Globus pallidus (tissue), 1 donor: Measurements from ENCODE around the gene RAB6B.
A peak's percentile ranks its signal among the peaks of the same experiment; 100 is the strongest.

ENCODE experiments used
- DNase-seq: peaks from one replicate; pipeline ENCODE4 v3.0.0-alpha.2; 2015; ENCODE audit warnings: low spot score

RAB6B gene

GRCh38 chr3:133880886-133881455 is 14.7 kb downstream of the RAB6B start:
- no peak for DNase-seq

GRCh38 chr3:133880287-133880686 is 15.4 kb downstream of the RAB6B start:
- DNase-seq: no peak

GRCh38 chr3:133878518-133878917 is 17.2 kb downstream of the RAB6B start:
- no peak for DNase-seq

DNA sequence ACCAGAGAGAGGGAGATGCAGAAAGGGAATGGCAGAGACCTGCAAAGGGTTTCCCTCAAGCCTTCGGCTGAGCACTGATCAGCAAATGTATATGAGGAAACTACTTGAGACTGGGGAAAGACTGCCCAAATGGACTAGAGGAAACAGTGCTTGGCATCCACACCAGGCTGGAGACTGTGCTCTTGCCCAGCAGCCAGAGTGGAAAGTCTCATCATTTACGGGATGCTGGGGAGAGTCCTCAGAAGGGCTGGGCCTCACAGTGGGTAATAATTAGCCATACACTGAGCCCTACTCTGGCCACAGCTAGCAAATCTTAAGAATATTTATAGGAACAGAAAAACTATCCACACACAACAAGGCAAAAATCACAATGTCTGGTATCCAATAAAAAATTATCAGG is 18.5 kb downstream of the RAB6B start:
- DNase-seq: no peak

DNA sequence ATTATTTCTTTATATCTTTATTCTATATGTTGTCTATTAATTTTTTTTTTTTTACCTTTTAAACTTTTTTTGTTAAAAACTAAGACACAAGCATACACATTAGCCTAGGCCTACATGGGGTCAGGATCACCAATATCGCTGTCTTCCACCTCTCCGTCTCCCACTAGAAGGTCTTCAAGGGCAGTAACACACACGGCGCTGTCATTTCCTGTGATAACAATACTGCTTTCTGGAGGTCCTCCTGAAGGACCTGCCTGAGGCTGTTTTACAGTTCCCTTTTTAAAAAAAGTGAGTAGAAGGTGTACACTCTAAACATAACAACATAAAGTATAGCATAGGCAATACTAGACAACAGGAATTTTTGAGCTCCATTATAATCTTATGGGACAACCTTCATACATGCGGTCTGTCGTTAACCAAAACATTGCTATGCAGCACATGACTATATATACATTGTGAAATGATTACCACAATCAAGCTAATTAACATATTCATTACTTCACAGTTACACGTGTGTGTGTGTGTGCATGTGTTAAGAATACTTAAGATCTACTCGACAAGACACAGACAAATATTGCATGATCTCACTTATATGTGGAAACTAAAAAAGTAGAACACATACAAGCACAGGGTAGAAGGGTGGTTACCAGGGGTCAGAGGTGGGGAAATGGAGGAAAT is 20.8 kb downstream of the RAB6B start:
- no peak for DNase-seq

DNA sequence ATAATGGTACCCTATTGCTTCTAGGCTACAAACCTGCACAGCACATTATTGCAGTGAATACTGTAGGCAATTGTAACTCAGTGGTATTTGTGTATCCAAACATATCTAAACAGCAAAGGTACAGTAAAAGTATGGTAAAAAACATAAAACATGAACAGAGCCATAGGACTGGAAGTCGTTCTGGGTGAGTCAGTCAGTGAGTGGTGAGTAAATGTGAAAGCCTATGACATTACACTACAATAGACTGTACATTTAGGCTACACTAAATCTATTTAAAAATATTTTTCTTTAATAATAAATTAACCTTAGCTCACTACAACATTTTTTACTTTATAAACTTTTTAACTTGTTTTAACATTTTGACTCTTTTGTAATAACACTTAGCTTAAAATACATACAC is 21.3 kb downstream of the RAB6B start:
- no peak for DNase-seq

DNA sequence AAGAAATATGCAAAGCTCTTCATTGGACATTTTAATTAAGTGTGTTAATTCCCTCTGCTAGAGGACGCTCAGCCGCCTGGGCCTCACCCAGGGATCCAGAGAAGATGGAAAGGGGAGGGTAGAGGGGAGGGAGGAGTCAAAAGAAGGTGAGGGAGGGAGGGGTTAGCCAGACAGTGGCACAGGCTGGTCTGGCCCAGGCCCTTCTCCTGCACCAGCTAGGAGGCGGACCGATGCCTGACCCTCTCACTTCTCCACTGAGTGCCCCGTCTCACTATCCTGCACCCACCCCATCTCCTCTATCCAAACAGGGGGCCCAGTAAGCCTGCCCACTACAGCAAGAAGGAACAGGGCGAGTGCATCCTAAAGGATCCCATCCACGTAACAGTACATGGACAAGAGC is 22.9 kb downstream of the RAB6B start:
- DNase-seq: no peak

DNA sequence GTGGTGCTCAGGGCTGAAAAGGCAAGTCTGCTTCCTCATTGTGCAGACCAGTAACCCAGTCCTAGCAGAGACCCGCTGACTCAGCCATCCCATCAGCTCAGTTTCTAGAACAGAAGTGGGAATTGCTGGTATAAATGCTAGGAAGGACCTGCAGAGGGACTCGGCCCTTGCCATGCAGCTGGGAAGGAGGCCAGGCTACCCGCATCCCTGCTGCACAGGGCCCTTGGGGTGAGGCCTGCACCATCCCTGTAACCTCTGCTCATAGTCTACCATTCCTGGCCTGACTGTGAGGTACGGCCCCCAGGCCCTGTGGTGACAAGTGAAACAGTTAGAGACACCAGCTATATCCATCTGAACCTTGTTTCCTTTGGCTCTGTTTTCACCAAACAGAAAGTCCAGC is 23.5 kb downstream of the RAB6B start:
- DNase-seq: no peak

DNA sequence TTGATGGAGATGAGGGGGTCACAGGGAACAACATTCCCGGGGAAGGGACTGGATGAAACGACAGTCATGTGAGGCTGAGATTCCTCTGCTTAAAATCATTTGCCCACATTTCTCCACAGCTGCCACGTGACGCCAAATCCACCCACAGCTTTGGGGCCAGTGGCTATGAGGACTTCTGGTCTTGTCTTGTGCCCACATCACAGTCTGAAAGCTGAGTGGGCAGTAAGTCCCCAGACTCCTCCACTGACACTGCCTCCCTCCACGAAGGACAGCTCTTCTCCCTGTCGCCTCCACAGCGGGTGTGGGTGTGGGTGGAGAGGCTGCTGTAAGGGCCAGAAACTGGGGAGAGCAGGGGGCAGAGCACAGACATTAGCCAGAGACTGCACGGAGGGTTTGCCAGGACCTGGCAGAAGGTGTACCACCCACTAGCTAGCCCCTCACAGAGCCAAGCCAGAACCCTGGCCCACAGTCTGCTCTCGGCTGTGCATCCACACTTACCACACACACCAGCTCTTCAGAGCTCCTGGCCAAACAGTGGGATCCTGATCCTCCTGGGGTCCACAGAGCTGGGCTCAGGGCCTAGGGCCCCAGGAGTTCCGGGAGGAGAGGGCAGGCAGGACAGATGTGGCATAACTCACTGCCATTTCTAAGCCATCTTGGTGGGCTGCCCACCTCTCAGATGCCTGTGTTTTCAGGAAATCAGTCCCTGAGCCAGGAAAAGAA is 24.2 kb downstream of the RAB6B start:
- no peak for DNase-seq

GRCh38 chr3:133870822-133871221 is 24.9 kb downstream of the RAB6B start:
- DNase-seq: no peak

DNA sequence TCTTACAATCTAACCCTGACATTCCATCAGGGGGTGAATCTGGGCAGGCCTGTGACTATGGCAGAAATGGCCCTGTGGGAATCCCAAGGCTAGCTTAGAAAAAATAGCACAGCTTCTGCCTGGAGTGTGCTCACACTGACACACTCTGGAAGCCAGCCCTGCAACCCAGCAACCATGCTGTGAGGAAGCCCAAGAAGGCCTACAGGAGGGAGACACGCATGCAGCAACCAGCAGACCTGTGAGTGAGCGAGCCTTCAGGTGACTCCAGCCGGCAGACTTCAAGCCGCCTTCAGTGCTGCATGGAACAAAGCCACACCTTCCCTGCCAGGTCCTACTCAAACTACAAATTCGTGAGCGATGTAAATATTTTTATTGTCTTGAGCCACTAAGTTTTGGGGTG is 26.1 kb downstream of the RAB6B start:
- no peak for DNase-seq

DNA sequence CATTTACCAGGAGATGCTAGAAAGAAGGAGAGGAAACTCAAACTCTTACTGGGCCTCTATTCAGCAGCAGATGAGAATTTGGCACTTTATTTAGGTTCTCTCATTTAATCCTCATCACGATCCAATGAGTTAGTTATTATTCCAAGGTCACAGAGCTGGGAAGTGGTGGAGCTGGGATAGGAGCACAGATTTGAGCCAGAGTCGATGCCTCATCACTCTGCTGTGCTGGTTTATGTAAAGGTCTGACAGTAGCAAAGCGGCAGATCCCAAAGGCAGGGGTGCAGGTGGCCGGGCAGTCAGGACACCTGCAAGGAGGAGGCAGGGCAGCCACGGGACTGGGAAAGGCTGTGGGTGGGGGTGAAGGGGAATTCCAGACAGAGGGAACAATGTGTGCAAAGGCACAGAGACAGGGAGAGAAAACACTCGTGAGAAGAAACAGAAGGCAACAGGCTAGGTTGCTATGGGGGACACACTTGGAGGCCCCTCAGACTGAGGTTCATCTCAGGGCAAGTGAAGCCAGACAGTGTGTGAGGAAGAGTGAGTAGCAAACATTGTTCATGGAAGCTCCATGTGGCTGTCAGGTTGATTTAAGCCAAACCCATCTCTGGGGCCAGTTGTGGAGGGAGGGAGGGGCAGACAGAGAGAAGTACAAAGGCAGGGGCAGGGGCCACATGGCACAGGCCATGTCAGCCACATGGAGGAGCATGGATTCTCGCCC is 26.8 kb downstream of the RAB6B start:
- peak; percentile 35 for DNase-seq

GRCh38 chr3:133868186-133868585 is 27.5 kb downstream of the RAB6B start:
- DNase-seq: no peak

GRCh38 chr3:133866141-133866540 is 29.5 kb downstream of the RAB6B start:
- no peak for DNase-seq

DNA sequence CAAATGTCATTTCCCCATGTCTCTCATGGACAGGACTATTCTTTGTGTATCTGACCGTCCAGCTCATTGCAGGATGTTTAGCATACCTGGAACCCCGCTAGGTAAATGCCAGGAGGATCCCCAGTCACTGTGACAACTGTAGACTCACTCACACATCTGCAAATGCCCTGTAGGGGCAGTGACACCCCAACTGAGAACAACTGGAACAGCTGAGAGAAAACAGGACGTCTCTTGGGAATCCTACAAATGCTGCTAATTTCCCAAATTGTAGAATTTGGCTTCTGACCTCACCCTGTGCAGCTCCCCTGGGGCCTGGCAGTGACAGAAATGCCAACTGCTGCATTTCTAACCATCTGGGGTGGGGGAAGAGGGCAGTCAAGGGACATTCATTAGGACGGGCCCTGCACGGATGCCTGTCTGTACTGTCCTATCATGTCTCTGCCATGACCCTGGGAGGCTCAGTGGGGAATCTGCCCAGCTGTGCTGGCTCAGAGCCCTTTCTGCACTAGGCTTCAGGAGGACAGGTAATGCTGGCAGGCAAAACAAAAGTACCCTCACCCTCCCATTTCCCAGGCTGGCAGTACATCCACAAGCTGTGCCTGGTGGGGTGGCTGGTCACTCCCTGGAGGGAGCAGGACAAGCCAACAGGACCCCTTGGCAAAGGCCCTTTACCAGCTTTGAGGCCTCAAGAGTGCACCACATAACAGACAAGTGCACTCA is 30.4 kb downstream of the RAB6B start:
- no peak for DNase-seq

DNA sequence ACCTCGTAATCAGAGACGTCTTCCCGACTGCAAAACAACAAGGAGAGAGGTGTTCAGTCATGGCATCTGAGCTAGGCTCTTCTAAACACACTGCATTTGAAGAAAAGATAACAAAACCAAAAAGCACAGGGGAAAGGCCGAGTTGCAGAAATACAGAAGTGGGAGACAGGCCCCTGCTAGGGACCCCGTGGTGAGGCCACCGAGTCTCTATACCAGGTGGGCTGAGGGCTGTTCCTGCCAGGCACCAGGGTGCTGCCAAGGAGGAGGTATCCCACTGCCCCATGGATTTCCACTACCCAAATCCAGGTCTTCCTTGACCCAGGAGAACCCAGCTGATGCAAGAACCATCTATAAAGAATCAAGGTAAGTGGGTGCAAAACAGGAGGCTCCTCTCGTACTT is 31.1 kb downstream of the RAB6B start:
- no peak for DNase-seq

DNA sequence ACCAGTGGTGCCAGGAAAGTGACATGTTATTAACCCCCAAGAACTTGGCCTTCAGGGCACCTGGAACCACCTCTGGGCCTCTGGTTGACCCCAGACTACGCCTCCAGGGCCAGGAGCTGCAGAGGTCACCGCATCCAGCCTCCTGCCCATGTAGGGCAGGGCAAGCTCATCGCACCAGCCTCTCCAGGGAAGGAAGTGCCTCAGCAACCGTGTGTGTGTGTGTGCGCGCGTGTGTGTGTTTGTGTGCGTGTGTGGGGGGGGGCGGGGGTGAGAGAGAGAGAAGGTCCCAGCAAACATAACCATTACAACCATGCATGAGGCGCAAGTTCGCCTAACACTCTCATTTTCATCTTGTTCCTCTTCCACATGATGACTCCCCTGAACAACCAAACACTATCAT is 31.8 kb downstream of the RAB6B start:
- DNase-seq: no peak

DNA sequence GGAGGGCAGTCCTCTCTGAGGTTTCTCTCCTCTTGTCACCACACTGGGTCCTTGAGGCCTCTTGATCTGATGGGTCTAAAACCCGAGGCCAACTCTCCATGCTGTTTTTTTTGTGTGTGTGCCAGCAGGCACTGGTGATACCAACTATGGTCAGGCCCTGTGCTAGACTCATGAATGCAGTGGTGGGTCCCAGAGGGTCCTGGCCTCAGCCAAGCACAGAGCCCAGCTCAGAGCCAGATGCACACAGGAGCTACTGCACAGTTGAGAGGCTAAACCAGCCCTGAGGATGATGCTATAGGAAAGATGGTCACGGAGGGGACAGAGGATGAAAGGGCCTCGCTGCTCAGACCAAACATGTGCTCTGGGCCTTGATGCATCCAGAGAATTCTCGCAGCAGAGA is 33.5 kb downstream of the RAB6B start:
- no peak for DNase-seq

- DNase-seq: no peak
Observed at GRCh38 chr3:133860519-133860918, 35.2 kb downstream of the RAB6B start.

GRCh38 chr3:133859381-133860234 is 36.1 kb downstream of the RAB6B start:
- no peak for DNase-seq

- DNase-seq: no peak
Observed at GRCh38 chr3:133857767-133858166, 37.9 kb downstream of the RAB6B start.
